Activated T-cell treated with anti-CD3 and anti-CD28 coated beads, Interleukin-2, amount 50 U/mL, for 24 hours (primary cell): ENCODE measurements around the gene SLITRK2.

Experiments used
- DNase-seq: peaks from one replicate; pipeline ENCODE4 v3.0.0-alpha.2; 2020
- H3K27ac Mint-ChIP-seq: 2 replicates; pipeline ENCODE4 v1.8.0; 2020; ENCODE audit warnings: mild to moderate bottlenecking, mixed read lengths
- H3K27me3 Mint-ChIP-seq: 2 replicates; pipeline ENCODE4 v1.8.0; 2020; ENCODE audit warnings: mixed read lengths
- H3K36me3 Mint-ChIP-seq: 2 replicates; pipeline ENCODE4 v1.8.0; 2020; ENCODE audit warnings: low read depth, mixed read lengths
- H3K4me1 Mint-ChIP-seq: 2 replicates; pipeline ENCODE4 v1.8.0; 2020; ENCODE audit warnings: low read depth, mixed read lengths
- H3K4me3 Mint-ChIP-seq: 2 replicates; pipeline ENCODE4 v1.8.0; 2020; ENCODE audit warnings: mild to moderate bottlenecking, moderate library complexity, mixed read lengths
- H3K9me3 Mint-ChIP-seq: 2 replicates; pipeline ENCODE4 v1.8.0; 2020; ENCODE audit warnings: mixed read lengths

SLITRK2 gene

DNA sequence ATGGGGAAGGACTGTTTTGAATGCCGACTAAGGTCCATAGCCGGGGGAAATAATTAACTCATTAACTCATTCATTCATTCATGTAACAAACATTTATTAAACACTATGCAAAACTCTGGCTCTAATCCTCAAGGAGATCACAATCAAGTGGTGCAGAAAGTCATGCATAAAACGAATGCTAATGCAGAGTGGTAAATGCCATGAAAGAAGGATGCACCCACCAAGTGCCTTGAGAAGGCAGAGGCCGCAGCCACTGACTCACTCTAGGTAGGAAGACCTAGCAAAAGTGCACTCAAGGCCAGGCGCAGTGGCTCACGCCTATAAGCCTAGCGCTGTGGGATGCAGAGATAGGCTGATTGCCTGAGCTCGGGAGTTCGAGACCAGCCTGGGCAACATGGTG is 22.9 kb downstream of the SLITRK2 start:
- Mint-ChIP-seq H3K4me3 (no peak overlapping the region), H3K4me1 (no peaks in the 10 kb centered on the region), H3K27ac (no peak overlapping the region), H3K9me3 (peaks cover 2% of the 10 kb centered on the region), H3K36me3 (no peaks in the 10 kb centered on the region), H3K27me3 (no peaks in the 10 kb centered on the region)
- DNase-seq = no peak

DNA sequence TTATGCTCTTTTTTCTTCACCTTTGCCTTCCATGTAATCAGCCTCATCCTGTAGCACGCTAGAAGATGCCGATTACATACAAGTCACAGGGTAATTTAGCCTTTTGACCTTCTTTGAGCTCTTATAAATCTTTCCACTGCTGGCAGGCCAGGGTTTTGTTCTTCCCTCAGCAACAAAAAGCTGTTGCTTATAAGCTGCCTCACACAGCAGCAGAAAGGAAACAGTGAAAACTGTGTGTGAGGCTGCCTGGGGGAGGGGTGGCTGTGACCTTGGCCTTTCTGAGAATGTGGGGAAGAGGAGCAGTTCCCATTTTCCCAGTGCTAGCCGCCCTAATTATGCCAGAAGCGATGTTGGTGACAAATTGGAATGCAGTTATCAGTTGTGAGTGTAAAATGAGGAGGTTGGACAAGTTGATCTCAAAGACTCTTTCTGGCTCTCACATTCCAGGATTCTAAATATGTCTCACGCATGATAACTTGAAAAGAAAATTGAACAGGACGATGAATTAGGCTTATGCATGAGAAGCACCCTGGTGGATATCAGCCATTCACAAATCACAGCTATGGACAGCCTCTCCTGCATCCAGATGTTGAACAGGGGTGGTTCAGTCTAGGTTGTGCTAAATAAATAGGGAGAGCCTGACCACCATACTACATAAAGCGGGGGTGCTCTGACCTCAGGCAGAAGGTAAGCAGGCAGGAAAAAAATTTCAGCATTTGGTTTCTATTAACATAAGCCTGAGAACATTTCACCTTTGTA is 25.7 kb downstream of the SLITRK2 start:
- no peak for DNase-seq
- Mint-ChIP-seq H3K36me3 (no peaks in the 10 kb centered on the region), H3K9me3 (no peaks in the 10 kb centered on the region), H3K4me1 (no peaks in the 10 kb centered on the region), H3K4me3 (no peak overlapping the region), H3K27me3 (no peaks in the 10 kb centered on the region), H3K27ac (no peak overlapping the region)

DNA sequence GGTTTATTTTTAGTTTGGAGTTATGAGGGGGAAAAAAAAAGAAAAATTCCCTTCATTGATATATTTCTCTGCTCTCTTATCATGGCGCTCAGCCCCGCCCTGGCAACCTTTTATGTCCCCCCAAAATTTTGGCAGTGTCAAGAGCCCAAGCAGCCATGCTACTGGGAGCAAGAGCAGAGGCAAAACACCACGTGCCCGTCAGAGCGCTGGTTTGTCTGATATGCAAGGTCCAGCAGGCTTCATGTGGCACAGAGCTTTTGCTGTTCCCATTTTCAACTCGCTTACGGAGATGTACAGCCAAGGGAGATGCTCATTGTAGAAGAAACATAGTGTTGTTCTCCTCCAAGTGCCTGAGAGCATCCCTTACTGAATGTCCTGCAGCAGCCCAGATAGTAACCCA is 27.3 kb downstream of the SLITRK2 start:
- Mint-ChIP-seq H3K4me3 (no peak overlapping the region), H3K27ac (no peak overlapping the region), H3K4me1 (no peaks in the 10 kb centered on the region), H3K27me3 (peaks cover 3% of the 10 kb centered on the region), H3K36me3 (no peaks in the 10 kb centered on the region), H3K9me3 (no peaks in the 10 kb centered on the region)
- DNase-seq = no peak

GRCh38 chrX:145848448-145848847 is 30.8 kb downstream of the SLITRK2 start:
- no peak for DNase-seq
- Mint-ChIP-seq H3K27me3 (peaks cover 3% of the 10 kb centered on the region), H3K27ac (no peak overlapping the region), H3K9me3 (no peaks in the 10 kb centered on the region), H3K4me1 (no peaks in the 10 kb centered on the region), H3K36me3 (no peaks in the 10 kb centered on the region), H3K4me3 (no peak overlapping the region)

DNA sequence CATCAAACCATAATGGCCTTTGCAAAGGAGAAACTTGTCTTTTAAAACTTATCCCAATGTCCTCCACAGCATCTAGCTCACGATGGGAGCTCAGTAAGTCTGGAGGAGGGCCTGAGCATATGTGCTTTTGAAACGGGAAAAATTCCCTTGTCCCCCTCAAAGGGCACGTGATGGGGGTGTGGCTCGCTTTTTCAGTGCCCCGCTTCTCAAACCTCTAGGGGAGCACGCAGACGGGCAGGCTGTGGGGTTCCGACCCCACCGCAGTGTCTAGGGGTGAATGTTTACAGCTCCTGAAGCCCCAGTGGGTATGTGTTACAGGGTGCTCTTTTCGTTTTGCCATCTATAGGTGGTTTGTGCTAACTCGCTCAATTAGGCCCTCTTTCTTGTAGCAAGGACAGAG is 31.2 kb downstream of the SLITRK2 start:
- no peaks in the 10 kb centered on the region for H3K36me3 Mint-ChIP-seq
- H3K9me3 Mint-ChIP-seq = no peaks in the 10 kb centered on the region
- no peak overlapping the region for H3K27ac Mint-ChIP-seq
- H3K4me3 Mint-ChIP-seq = no peak overlapping the region
- no peak for DNase-seq
- no peaks in the 10 kb centered on the region for H3K4me1 Mint-ChIP-seq
- peaks cover 3% of the 10 kb centered on the region for H3K27me3 Mint-ChIP-seq

GRCh38 chrX:145853181-145853580 is 35.6 kb downstream of the SLITRK2 start:
- no peaks in the 10 kb centered on the region for H3K36me3 Mint-ChIP-seq
- no peaks in the 10 kb centered on the region for H3K4me1 Mint-ChIP-seq
- H3K9me3 Mint-ChIP-seq = no peaks in the 10 kb centered on the region
- DNase-seq = no peak
- no peak overlapping the region for H3K4me3 Mint-ChIP-seq
- no peak overlapping the region for H3K27ac Mint-ChIP-seq
- H3K27me3 Mint-ChIP-seq = peaks cover 3% of the 10 kb centered on the region

DNA sequence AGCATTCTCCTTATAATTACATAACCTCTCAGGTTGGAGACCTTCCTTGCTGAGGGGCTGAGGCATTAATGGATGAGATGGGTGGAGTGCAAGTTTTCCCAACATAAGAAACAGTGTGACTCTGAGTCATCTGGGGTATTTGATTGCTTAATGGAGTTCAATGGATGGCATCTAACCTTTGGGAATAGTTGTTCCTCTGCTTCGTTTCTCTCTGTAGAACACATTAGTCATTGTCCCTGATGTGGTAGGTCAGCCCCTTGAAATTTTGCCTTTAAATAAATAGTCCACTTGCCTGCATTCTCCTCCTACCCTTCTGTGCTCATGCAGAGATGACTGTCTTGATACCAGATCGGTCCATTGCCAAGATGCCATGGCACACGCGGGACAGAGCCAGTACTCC is 38.6 kb downstream of the SLITRK2 start:
- no peaks in the 10 kb centered on the region for H3K4me1 Mint-ChIP-seq
- H3K27me3 Mint-ChIP-seq = no peaks in the 10 kb centered on the region
- no peak overlapping the region for H3K4me3 Mint-ChIP-seq
- no peaks in the 10 kb centered on the region for H3K9me3 Mint-ChIP-seq
- DNase-seq = no peak
- no peaks in the 10 kb centered on the region for H3K36me3 Mint-ChIP-seq
- H3K27ac Mint-ChIP-seq = no peak overlapping the region

DNA sequence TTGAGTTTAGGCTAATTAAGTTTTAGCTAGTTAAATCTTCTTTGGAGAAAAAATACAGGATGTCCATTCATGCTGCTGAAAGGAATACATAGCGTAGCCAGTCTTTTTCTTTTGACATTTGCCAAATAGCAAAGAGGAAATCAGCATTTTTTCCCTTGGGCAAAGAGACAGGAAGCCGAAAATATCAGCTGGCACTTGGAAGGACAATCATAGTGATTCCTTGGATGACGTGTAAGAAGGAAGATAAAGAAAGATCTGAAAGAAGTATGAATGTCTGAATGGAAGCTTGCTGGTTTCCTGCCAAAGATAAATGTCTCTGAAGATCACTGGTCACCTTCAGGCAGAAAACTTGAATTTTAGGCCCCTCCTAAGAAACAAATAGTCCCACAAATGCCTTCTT is 44.2 kb downstream of the SLITRK2 start:
- H3K4me1 Mint-ChIP-seq = no peaks in the 10 kb centered on the region
- H3K4me3 Mint-ChIP-seq = no peak overlapping the region
- no peaks in the 10 kb centered on the region for H3K36me3 Mint-ChIP-seq
- no peaks in the 10 kb centered on the region for H3K27me3 Mint-ChIP-seq
- DNase-seq = no peak
- H3K27ac Mint-ChIP-seq = no peak overlapping the region
- no peaks in the 10 kb centered on the region for H3K9me3 Mint-ChIP-seq

DNA sequence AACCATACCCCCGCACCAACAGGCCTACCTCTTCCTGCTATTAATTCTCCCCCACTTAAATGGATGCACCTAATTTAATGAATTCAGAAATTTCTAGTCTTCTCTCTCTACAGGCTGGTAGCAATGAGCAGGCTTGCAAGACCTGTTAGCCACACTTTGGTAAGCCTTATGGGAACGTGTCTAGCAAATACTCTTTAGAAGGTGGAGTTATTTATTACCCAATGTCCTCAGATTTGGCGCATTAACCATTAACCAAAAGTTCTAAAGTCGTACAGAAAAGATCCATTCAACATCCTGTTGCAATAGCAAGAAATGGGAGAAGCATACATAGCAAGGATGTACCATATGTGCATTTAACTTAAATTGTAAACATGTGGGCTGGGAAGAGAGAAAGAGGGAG is 47.5 kb downstream of the SLITRK2 start:
- Mint-ChIP-seq H3K4me1 (no peaks in the 10 kb centered on the region), H3K27ac (no peak overlapping the region), H3K27me3 (no peaks in the 10 kb centered on the region), H3K4me3 (no peak overlapping the region), H3K36me3 (no peaks in the 10 kb centered on the region), H3K9me3 (no peaks in the 10 kb centered on the region)
- no peak for DNase-seq
